ENCODE measurements around the gene ETFB.

DNA sequence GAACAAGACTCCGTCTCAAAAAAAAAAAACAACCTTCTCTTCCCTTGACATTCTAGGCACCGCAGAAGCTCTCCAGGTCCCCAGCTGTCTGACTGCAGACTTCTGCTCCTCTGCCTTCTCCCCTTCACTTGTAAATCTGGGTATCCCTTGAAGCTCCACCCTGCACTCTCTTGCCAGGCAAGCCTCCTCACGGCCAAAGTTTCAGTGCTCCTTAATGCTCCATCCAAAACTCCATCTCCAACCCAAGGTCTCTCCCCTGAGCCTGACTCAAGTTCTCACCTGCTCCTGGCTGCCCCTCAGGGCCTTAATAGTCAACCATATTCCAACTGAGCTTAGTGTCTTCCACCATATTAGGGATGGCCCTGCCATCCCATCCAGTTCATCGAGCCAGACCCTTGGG is 4.0 kb upstream of the ETFB start:
- TF ChIP-seq, protein P1, sequence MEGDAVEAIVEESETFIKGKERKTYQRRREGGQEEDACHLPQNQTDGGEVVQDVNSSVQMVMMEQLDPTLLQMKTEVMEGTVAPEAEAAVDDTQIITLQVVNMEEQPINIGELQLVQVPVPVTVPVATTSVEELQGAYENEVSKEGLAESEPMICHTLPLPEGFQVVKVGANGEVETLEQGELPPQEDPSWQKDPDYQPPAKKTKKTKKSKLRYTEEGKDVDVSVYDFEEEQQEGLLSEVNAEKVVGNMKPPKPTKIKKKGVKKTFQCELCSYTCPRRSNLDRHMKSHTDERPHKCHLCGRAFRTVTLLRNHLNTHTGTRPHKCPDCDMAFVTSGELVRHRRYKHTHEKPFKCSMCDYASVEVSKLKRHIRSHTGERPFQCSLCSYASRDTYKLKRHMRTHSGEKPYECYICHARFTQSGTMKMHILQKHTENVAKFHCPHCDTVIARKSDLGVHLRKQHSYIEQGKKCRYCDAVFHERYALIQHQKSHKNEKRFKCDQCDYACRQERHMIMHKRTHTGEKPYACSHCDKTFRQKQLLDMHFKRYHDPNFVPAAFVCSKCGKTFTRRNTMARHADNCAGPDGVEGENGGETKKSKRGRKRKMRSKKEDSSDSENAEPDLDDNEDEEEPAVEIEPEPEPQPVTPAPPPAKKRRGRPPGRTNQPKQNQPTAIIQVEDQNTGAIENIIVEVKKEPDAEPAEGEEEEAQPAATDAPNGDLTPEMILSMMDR (tag by site-specific recombination; IDR thresholded peaks at IDR 0.05), result no peak
- TF ChIP-seq ZBTB17 (tag by site-specific recombination; IDR thresholded peaks at IDR 0.05) (no peak), KLF9 (tag by site-specific recombination; IDR thresholded peaks at IDR 0.05; ENCODE audit: low read depth) (no peak), GLI2 (tag by site-specific recombination; IDR thresholded peaks at IDR 0.05; ENCODE audit: borderline replicate concordance, low read depth) (no peak), ZSCAN16 (tag by site-specific recombination; IDR thresholded peaks at IDR 0.05) (no peak), KLF10 (tag by site-specific recombination; IDR thresholded peaks at IDR 0.05) (no peak), ZNF791 (tag by site-specific recombination; IDR thresholded peaks at IDR 0.05) (no peak), YY2 (tag by site-specific recombination; IDR thresholded peaks at IDR 0.05) (no peak), ZNF391 (tag by site-specific recombination; IDR thresholded peaks at IDR 0.05; ENCODE audit: borderline replicate concordance, low read depth) (no peak), ZFP69B (tag by site-specific recombination; IDR thresholded peaks at IDR 0.05) (no peak), ZBTB20 (tag by site-specific recombination; IDR thresholded peaks at IDR 0.05) (no peak), ZNF112 (tag by site-specific recombination; IDR thresholded peaks at IDR 0.05) (no peak), SP2 (tag by site-specific recombination; IDR thresholded peaks at IDR 0.05) (no peak)
- TF ChIP-seq, protein P2, sequence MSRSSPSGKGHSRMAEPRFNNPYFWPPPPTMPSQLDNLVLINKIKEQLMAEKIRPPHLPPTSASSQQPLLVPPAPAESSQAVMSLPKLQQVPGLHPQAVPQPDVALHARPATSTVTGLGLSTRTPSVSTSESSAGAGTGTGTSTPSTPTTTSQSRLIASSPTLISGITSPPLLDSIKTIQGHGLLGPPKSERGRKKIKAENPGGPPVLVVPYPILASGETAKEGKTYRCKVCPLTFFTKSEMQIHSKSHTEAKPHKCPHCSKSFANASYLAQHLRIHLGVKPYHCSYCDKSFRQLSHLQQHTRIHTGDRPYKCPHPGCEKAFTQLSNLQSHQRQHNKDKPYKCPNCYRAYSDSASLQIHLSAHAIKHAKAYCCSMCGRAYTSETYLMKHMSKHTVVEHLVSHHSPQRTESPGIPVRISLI (tag by site-specific recombination; IDR thresholded peaks at IDR 0.05), result no peak

Measured in HEK293 (cell line).